ENCODE data around the gene TRPC4AP. TPM values are rescaled to one million over a fixed set of nuclear protein-coding genes. Genes with fewer than 3 reads are reported as not detected.

TRPC4AP gene
- total and polyA plus RNA-seq, 10 of the 15 experiments (the other 5 are each of a cell fraction or from before 2014, with no cell fraction given): 1.1 to 61.7 (median 41.2) TPM

DNA sequence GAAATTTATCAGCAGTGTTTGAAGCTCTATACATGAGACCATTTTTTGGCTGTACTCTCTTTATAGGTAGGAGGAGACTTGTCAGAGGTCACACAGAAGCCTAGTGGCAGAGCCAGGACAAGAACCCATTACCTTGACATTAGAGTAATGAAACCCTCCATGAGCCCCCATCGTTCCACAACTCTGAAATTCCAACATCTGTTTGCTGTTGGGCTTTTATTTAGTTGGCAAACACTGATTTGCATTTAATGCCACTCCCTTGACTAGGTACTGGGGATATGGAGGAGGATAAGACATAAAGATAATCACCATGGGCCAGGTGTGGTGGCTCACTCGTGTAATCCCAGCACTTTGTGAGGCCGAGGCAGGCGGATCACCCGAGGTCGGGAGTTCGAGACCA, 138.6 kb downstream of the TRPC4AP start (continued):
- TF ChIP-seq, protein P1, sequence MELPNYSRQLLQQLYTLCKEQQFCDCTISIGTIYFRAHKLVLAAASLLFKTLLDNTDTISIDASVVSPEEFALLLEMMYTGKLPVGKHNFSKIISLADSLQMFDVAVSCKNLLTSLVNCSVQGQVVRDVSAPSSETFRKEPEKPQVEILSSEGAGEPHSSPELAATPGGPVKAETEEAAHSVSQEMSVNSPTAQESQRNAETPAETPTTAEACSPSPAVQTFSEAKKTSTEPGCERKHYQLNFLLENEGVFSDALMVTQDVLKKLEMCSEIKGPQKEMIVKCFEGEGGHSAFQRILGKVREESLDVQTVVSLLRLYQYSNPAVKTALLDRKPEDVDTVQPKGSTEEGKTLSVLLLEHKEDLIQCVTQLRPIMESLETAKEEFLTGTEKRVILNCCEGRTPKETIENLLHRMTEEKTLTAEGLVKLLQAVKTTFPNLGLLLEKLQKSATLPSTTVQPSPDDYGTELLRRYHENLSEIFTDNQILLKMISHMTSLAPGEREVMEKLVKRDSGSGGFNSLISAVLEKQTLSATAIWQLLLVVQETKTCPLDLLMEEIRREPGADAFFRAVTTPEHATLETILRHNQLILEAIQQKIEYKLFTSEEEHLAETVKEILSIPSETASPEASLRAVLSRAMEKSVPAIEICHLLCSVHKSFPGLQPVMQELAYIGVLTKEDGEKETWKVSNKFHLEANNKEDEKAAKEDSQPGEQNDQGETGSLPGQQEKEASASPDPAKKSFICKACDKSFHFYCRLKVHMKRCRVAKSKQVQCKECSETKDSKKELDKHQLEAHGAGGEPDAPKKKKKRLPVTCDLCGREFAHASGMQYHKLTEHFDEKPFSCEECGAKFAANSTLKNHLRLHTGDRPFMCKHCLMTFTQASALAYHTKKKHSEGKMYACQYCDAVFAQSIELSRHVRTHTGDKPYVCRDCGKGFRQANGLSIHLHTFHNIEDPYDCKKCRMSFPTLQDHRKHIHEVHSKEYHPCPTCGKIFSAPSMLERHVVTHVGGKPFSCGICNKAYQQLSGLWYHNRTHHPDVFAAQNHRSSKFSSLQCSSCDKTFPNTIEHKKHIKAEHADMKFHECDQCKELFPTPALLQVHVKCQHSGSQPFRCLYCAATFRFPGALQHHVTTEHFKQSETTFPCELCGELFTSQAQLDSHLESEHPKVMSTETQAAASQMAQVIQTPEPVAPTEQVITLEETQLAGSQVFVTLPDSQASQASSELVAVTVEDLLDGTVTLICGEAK (IDR thresholded peaks at IDR 0.05; ENCODE audit: borderline replicate concordance): no peak
- TF ChIP-seq NFYB (IDR thresholded peaks at IDR 0.05; ENCODE audit: insufficient read depth, low read depth, low read length) (no peak), TCF12 (IDR thresholded peaks at IDR 0.05; ENCODE audit: low read depth, low read length) (no peak), PBX3 (IDR thresholded peaks at IDR 0.05; ENCODE audit: insufficient replicate concordance, low read depth, low read length) (no peak), BRCA1 (IDR thresholded peaks at IDR 0.05; ENCODE audit: low read depth, low read length) (no peak), POLR2AphosphoS5 (IDR thresholded peaks at IDR 0.05; ENCODE audit: low read length) (no peak), USF2 (IDR thresholded peaks at IDR 0.05; ENCODE audit: borderline replicate concordance, low read depth, low read length) (no peak), ZNF274 (IDR thresholded peaks at IDR 0.05; ENCODE audit: insufficient read depth, insufficient read length) (no peak), ZNF384 (IDR thresholded peaks at IDR 0.05; ENCODE audit: borderline replicate concordance, low read depth, low read length) (no peak), KLF5 (IDR thresholded peaks at IDR 0.05; ENCODE audit: partially characterized antibody) (no peak), NFXL1 (IDR thresholded peaks at IDR 0.05; ENCODE audit: borderline replicate concordance) (no peak)

All from GM12878 (cell line).